ENCODE data around the gene PSMB1.
"Not testable (repeated sequence)": the region's sequence is repeated elsewhere in the genome, so short reads cannot be mapped to it uniquely, and the experiment has no call there.

Gene PSMB1

GRCh38 chr6:170502733-170503413, 50.2 kb downstream of the PSMB1 start:
- not testable (repeated sequence) for DNase-seq (ENCODE audit: low spot score)

- not testable (repeated sequence) for DNase-seq (ENCODE audit: low spot score)
Observed at GRCh38 chr6:170502268-170502667, 50.8 kb downstream of the PSMB1 start.

- DNase-seq (ENCODE audit: low spot score): no peak
Observed at GRCh38 chr6:170500955-170501590, 52.0 kb downstream of the PSMB1 start.

GRCh38 chr6:170497841-170498301, 55.2 kb downstream of the PSMB1 start:
- DNase-seq (ENCODE audit: low spot score): no peak

GRCh38 chr6:170493354-170493753, 59.8 kb downstream of the PSMB1 start:
- no peak for DNase-seq (ENCODE audit: low spot score)

GRCh38 chr6:170490259-170490658, 62.8 kb downstream of the PSMB1 start:
- no peak for DNase-seq (ENCODE audit: low spot score)

- no peak for DNase-seq (ENCODE audit: low spot score)
Observed at GRCh38 chr6:170489836-170490235, 63.3 kb downstream of the PSMB1 start.

- no peak for DNase-seq (ENCODE audit: low spot score)
Observed at GRCh38 chr6:170487707-170488329, 65.3 kb downstream of the PSMB1 start.

GRCh38 chr6:170485159-170485558, 67.9 kb downstream of the PSMB1 start:
- no peak for DNase-seq (ENCODE audit: low spot score)

All from left forelimb (tissue), 1 donor.